Adipose tissue (tissue), 3 donors: Measurements from ENCODE around the gene NRSN2. TPM values are rescaled to one million over a fixed set of nuclear protein-coding genes. Genes with fewer than 3 reads are reported as not detected.
"Not testable (repeated sequence)": the region's sequence is repeated elsewhere in the genome, so short reads cannot be mapped to it uniquely, and the experiment has no call there.

Source experiments
- H3K27ac ChIP-seq: one replicate; pipeline ENCODE4 v1.5.1; 2013; ENCODE audit warnings: low read depth, low read length
- WGBS, 3 donors: extraction: QIAGEN DNeasy Blood & Tissue Kit; methylation state at CpG; one replicate each; pipeline ENCODE4 v1.1.7; 2013; 5-methylcytosine and 5-hydroxymethylcytosine counted together
- polyA plus RNA-seq, 3 donors: library from polyadenylated mRNA; stranded (reverse); fragments of 200-250 nt; gene quantifications; one replicate each; pipeline ENCODE4 v1.2.3, GENCODE V29; 2013
- donor health status: healthy with polysubstance abuse.
- donor health status: Bipolar disorder and iron deficiency.
- donor health status: healthy.

Gene NRSN2
- polyA plus RNA-seq, 3 donors, result 9.8 to 26.4 (median 21.6) TPM

DNA sequence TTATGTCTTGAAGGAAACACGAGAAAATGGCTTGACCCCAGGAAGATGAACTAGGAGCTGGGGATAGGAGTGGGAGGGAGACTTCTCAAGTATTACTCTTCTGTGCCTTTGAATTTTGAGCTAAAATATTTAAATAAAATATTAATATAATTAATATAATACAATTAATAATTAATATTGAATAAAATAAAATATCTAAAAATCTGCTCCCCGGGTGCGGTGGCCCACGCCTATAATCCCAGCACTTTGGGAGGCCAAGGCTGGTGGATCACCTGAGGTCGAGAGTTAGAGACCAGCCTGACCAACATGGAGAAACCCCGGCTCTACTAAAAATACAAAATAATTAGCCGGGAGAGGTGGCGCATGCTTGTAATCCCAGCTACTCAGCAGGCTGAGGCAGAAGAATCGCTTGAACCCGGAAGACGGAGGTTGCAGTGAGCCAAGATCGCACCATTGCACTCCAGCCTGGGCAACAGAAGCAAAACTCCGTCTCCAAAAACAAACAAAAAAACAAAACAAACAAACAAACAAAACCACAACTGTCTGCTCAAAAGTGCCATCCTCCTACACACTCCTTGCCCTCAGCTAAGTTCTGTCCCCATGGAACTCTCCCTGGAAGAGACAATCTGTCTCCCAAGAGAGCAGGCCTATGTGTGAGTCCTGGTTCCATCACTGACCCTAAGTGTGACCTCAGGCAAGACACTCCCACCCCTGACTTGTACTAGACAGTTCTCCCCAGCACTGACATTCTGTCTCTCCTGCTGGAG, 20.0 kb downstream of the NRSN2 start:
- no peak overlapping the region for H3K27ac ChIP-seq
- 82 to 90% (median 86%) methylated on average over 12 to 13 of the region's 13 CpGs for WGBS, 3 donors

- no peak overlapping the region for H3K27ac ChIP-seq
- 78 to 95% (median 84%) methylated on average over 8 of the region's 8 CpGs for WGBS, 3 donors
Observed at GRCh38 chr20:367486-367887, 20.6 kb downstream of the NRSN2 start.

GRCh38 chr20:368915-369314, 22.0 kb downstream of the NRSN2 start:
- H3K27ac ChIP-seq, result no peak overlapping the region

GRCh38 chr20:370151-370600, 23.3 kb downstream of the NRSN2 start:
- WGBS, 3 donors, result 34 to 91% (median 86%) methylated on average over 7 of the region's 7 CpGs
- H3K27ac ChIP-seq, result no peak overlapping the region

More at GRCh38 chr20:368915-369314, 22.0 kb downstream of the NRSN2 start:
- 92 to 97% (median 95%) methylated on average over 4 of the region's 4 CpGs for WGBS, 3 donors

GRCh38 chr20:370977-371754, 24.3 kb downstream of the NRSN2 start:
- no peak overlapping the region for H3K27ac ChIP-seq
- WGBS, 3 donors, result 74 to 85% (median 78%) methylated on average over 7 of the region's 7 CpGs

DNA sequence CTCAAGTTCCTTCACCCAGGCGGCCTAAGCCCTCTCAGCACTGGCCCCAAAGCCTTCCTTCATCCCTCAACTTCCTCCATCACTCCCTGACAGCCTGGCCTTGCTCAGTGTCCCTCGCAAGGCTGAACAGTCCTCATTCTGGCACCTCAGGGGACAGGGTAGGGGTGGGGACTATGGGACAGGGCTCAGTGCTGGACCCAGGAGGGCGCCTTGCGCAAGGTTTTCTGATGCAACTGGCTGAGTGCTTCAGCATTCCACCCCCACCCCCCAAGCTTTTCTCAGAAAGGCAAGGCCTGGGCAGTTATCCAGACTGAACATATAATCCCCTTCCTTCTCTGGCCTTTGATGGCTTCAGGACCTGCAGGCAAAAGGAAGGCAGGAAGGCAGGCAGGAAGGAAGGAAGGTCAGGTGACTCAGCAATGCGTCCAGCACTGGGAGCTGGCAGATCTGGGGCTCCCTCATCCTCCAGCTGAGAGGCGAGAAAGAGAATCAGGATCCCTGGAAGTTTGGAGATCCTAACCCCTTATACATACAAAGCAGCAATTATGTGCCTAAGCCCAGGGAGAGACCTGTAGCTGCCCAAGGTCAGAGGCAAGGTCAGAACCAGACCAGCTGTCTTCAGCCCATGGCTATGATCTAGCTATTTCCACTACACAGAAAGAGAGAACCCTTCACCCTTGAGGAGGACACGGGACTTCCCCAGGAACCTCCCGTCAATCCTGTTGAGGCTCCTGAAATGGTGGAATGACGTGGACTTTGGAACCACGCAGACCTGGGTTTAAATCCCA, 25.0 kb downstream of the NRSN2 start:
- WGBS, 3 donors, result 39 to 60% (median 50%) methylated on average over 10 of the region's 10 CpGs
- no peak overlapping the region for H3K27ac ChIP-seq

DNA sequence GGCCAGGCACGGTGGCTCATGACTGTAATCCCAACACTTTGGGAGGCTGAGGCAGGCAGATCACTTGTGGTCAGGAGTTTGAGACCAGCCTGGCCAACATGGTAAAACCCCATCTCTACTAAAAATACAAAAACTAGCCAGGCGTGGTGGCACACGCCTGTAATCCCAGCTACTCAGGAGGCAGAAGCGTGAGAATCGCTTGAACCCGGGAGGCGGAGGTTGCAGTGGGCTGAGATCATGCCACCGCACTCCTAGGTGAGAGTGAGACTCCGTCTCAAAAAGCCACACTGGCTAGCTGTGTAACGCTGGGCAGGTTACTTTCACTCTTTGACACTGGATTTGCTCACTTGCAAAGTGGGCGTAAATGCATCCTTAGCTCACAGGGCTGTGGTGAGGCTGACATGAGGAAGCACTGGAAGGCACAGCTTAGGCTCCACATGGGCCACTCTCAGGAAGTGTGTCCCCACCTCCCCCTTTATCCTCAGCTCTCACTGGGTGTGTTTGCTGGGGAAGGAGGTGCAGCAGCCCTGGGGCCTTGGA, 25.7 kb downstream of the NRSN2 start:
- H3K27ac ChIP-seq, result not testable (repeated sequence)
- WGBS, 3 donors, result 82 to 92% (median 82%) methylated on average over 11 of the region's 11 CpGs

- H3K27ac ChIP-seq, result no peak overlapping the region
- 41 to 77% (median 41%) methylated on average over 9 of the region's 9 CpGs for WGBS, 3 donors
Observed at GRCh38 chr20:373171-373890, 26.4 kb downstream of the NRSN2 start.

GRCh38 chr20:375265-375889, 28.5 kb downstream of the NRSN2 start:
- WGBS, 3 donors, result 82 to 90% (median 90%) methylated on average over 10 of the region's 10 CpGs
- H3K27ac ChIP-seq, result no peak overlapping the region

GRCh38 chr20:376089-376488, 29.2 kb downstream of the NRSN2 start:
- 27 to 46% (median 29%) methylated on average over 2 of the region's 2 CpGs for WGBS, 3 donors
- no peak overlapping the region for H3K27ac ChIP-seq

DNA sequence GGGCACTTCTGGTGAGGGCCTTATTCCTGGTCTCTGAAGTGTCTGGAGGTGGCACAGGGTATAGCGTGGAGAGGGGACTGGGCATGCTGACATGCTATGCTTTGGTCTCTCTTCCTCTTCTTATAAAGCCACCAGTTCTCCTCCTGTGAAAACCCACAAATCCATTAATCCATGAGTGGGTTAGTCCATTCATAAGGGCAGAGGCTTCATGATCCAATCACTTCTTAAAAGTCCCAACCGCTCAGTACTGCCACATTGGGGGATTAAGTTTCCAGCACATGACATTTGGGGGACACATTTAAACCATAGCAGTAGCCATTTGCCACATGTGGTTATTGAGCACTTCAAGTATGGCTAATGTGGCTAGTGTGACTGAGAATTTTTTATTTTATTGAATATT, 29.8 kb downstream of the NRSN2 start:
- WGBS, 3 donors, result 61 to 88% (median 80%) methylated on average over 2 of the region's 2 CpGs
- no peak overlapping the region for H3K27ac ChIP-seq

DNA sequence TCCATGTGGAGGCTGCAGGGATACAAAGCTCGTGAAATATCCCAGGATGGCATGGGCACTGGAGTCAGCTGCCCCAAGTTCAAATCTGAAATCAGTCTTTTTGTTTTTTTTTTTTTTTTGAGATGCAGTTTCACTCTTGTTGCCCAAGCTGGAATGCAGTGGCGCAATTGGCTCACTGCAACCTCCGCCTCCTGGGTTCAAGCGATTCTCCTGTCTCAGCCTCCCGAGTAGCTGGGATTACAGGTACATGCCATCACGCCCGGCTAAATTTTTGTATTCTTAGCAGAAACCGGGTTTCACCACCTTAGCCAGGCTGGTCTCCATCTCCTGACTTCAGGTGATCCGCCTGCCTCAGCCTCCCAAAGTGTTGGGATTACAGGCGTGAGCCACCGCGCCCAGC, 30.7 kb downstream of the NRSN2 start:
- WGBS, 3 donors, result 87 to 96% (median 92%) methylated on average over 12 of the region's 12 CpGs
- not testable (repeated sequence) for H3K27ac ChIP-seq

DNA sequence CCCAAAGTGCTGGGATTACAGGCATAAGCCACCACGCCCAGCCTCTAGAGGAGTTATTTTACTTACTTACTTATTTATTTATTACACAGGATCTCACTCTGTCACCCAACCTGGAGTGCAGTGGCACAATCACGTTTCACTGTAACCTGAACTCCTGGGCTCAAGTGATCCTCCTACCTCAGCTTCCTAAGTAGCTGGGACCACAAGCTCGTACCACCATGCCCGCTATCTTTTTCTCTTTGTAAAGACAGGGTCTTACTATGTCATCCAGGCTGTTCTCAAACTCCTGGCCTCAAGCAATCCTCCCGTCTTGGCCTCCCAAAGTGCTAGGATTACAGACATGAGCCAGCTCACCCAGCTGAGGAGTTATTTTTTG, 32.0 kb downstream of the NRSN2 start:
- 77 to 87% (median 86%) methylated on average over 5 of the region's 5 CpGs for WGBS, 3 donors
- H3K27ac ChIP-seq, result no peak overlapping the region

- H3K27ac ChIP-seq, result no peak overlapping the region
Observed at GRCh38 chr20:380763-381580, 34.1 kb downstream of the NRSN2 start.

DNA sequence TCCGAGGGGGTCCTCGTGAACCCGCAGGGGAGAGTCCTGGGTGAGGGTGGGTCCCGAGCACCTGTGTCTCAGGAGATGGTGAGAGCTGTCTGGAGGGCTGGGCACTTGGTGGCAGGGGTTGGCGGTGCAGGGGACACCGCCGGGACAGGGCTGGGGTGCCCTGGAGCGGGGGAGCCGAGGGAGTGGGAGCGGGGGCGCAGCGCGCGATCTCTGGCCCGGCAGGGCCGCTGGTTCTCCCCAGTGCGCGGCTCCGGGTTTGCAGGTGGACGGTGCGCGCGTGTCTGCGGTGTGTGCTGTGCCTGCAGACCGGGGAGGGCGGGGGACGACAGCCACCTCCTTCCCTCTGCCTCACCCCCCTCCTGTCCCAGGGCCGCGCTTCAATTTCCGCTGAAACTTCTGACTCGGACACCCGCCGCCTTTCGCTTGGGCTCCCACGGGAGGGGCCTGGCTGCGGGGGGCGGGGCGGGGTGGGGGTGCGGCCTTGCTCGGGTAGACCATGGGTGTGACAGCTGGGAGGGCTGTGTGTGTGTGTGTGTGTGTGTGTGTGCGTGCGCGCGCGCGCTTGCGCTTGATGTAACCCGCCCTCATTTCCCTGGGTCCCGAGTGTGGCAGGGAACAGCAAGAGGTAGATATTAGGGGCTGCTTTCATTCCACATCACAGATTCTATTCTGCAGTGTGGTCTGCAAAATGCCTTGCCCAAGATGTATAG, 34.8 kb downstream of the NRSN2 start:
- no peak overlapping the region for H3K27ac ChIP-seq
- 1 to 2% (median 1%) methylated on average over 34 to 49 of the region's 49 CpGs for WGBS, 3 donors

More at GRCh38 chr20:380763-381580, 34.1 kb downstream of the NRSN2 start:
- 1% methylated on average over 74 to 93 of the region's 93 CpGs for WGBS, 3 donors
